Measurements from ENCODE around the gene RUBCNL.

DNA sequence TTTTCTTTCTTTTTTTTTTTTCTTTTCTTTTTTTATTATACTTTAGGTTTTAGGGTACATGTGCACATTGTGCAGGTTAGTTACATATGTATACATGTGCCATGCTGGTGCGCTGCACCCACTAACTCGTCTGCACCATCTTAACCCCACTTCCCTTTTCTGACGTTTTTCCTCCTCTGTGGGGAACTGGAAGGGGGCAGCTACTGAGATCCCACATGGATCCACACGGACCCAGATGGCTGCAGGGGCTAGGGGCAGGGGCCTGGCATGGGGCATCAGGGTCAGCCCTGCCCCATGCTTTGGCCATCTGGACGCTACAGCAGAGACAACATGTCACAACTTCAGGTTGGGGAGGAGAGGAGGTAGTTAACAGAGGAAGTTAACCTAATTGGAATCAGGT is 54.3 kb downstream of the RUBCNL start:
- TF ChIP-seq, protein P1, sequence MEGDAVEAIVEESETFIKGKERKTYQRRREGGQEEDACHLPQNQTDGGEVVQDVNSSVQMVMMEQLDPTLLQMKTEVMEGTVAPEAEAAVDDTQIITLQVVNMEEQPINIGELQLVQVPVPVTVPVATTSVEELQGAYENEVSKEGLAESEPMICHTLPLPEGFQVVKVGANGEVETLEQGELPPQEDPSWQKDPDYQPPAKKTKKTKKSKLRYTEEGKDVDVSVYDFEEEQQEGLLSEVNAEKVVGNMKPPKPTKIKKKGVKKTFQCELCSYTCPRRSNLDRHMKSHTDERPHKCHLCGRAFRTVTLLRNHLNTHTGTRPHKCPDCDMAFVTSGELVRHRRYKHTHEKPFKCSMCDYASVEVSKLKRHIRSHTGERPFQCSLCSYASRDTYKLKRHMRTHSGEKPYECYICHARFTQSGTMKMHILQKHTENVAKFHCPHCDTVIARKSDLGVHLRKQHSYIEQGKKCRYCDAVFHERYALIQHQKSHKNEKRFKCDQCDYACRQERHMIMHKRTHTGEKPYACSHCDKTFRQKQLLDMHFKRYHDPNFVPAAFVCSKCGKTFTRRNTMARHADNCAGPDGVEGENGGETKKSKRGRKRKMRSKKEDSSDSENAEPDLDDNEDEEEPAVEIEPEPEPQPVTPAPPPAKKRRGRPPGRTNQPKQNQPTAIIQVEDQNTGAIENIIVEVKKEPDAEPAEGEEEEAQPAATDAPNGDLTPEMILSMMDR (conservative IDR thresholded peaks at IDR 0.05; ENCODE audit: low read depth, low read length) = no peak
- TF ChIP-seq POLR2A (IDR thresholded peaks at IDR 0.05; ENCODE audit: low read depth, low read length) (no peak), MAFK (IDR thresholded peaks at IDR 0.05; ENCODE audit: low read depth, low read length) (no peak), RAD21 (IDR thresholded peaks at IDR 0.05; ENCODE audit: low read length) (no peak), RCOR1 (IDR thresholded peaks at IDR 0.05; ENCODE audit: insufficient replicate concordance, low read length) (no peak), RFX5 (IDR thresholded peaks at IDR 0.05; ENCODE audit: low read depth, low read length) (no peak), MXI1 (IDR thresholded peaks at IDR 0.05; ENCODE audit: borderline replicate concordance, low read depth, low read length) (no peak), CEBPB (IDR thresholded peaks at IDR 0.05; ENCODE audit: low read depth, low read length) (no peak)
- TF ChIP-seq, protein P2, sequence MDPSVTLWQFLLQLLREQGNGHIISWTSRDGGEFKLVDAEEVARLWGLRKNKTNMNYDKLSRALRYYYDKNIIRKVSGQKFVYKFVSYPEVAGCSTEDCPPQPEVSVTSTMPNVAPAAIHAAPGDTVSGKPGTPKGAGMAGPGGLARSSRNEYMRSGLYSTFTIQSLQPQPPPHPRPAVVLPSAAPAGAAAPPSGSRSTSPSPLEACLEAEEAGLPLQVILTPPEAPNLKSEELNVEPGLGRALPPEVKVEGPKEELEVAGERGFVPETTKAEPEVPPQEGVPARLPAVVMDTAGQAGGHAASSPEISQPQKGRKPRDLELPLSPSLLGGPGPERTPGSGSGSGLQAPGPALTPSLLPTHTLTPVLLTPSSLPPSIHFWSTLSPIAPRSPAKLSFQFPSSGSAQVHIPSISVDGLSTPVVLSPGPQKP (IDR thresholded peaks at IDR 0.05; ENCODE audit: borderline replicate concordance, low read depth, low read length) = no peak

Data from IMR-90 (cell line).